OCI-LY1 (cell line): ENCODE data around the gene TCAIM.

Experiments
- H2AFZ ChIP-seq: fragments of 200-600 bp; sonication (generic), shearing (Covaris generic); 2 replicates; pipeline ENCODE4 v1.6.0; 2014; ENCODE audit warnings: antibody characterized with exemption, mild to moderate bottlenecking, low read length
- H3F3A ChIP-seq: fragments of 200-600 bp; sonication (generic), shearing (Covaris generic); 2 replicates; pipeline ENCODE4 v1.6.0; 2014; ENCODE audit warnings: mild to moderate bottlenecking, antibody characterized with exemption, low read length, moderate library complexity; ENCODE audit not compliant: insufficient read depth
- H3K27ac ChIP-seq: fragments of 200-600 bp; sonication (generic); 2 replicates; pipeline ENCODE4 v1.5.1; 2014; ENCODE audit warnings: low read length, mixed run types, mild to moderate bottlenecking, low read depth; ENCODE audit not compliant: poor library complexity, severe bottlenecking
- H3K27me3 ChIP-seq: fragments of 200-600 bp; sonication (generic); 2 replicates; pipeline ENCODE4 v1.6.0; 2014; ENCODE audit warnings: antibody characterized with exemption, mild to moderate bottlenecking, low read length, moderate library complexity; ENCODE audit not compliant: insufficient read depth
- H3K36me3 ChIP-seq: fragments of 200-600 bp; sonication (generic); 2 replicates; pipeline ENCODE4 v1.6.1; 2014; ENCODE audit warnings: mild to moderate bottlenecking, antibody characterized with exemption, low read length, moderate library complexity, mixed read lengths; ENCODE audit not compliant: insufficient read depth
- H3K4me1 ChIP-seq: fragments of 200-600 bp; sonication (generic); 2 replicates; pipeline ENCODE4 v1.5.1; 2014; ENCODE audit warnings: mild to moderate bottlenecking, low read length, moderate library complexity; ENCODE audit not compliant: insufficient read depth, severe bottlenecking
- H3K4me2 ChIP-seq: fragments of 200-600 bp; sonication (generic), shearing (Covaris generic); 2 replicates; pipeline ENCODE4 v1.6.1; 2014; ENCODE audit warnings: low read length
- H3K4me3 ChIP-seq: fragments of 200-600 bp; sonication (generic); 2 replicates; pipeline ENCODE4 v1.5.1; 2014; ENCODE audit warnings: low read length, low read depth, mild to moderate bottlenecking, mixed read lengths; ENCODE audit not compliant: poor library complexity, severe bottlenecking
- H3K79me2 ChIP-seq: fragments of 200-600 bp; shearing (Covaris generic); 2 replicates; pipeline ENCODE4 v1.6.1; 2016; ENCODE audit warnings: mixed run types, low read length, mixed read lengths; ENCODE audit not compliant: insufficient read depth
- H3K9ac ChIP-seq: fragments of 200-600 bp; sonication (generic), shearing (Covaris generic); 2 replicates; pipeline ENCODE4 v1.6.1; 2014; ENCODE audit warnings: mild to moderate bottlenecking, low read length, mixed read lengths
- H3K9me2 ChIP-seq: fragments of 200-600 bp; sonication (generic), shearing (Covaris generic); 2 replicates; pipeline ENCODE4 v1.6.1; 2014; ENCODE audit warnings: low read depth, mild to moderate bottlenecking, low read length, mixed read lengths
- H3K9me3 ChIP-seq: fragments of 200-600 bp; shearing (Covaris generic); 2 replicates; pipeline ENCODE4 v1.6.1; 2014; ENCODE audit warnings: low read length, mixed read lengths
- H4K20me1 ChIP-seq: fragments of 200-600 bp; sonication (generic), shearing (Covaris generic); 2 replicates; pipeline ENCODE4 v1.6.0; 2016; ENCODE audit warnings: mild to moderate bottlenecking, low read length; ENCODE audit not compliant: insufficient read depth
- CTCF ChIP-seq: fragments of 200-600 bp; sonication (generic), shearing (Covaris generic); IDR thresholded peaks from 2 replicates; pipeline ENCODE4 v1.5.1; 2017; ENCODE audit warnings: mild to moderate bottlenecking, antibody characterized with exemption, low read length, moderate library complexity, mixed read lengths
- EZH2 ChIP-seq: fragments of 200-600 bp; sonication (generic), shearing (Covaris generic); IDR thresholded peaks from 2 replicates; pipeline ENCODE4 v1.8.0; 2017; ENCODE audit warnings: borderline replicate concordance, mixed run types, mild to moderate bottlenecking, antibody characterized with exemption, low read length, moderate library complexity, mixed read lengths

TCAIM gene

GRCh38 chr3:44326515-44326914 is 12.1 kb upstream of the TCAIM start:
- H3K9me2 ChIP-seq: no peaks in the 10 kb centered on the region
- H3K27me3 ChIP-seq: no peaks in the 10 kb centered on the region
- TF ChIP-seq CTCF: no peak
- TF ChIP-seq EZH2: no peak
- H2AFZ ChIP-seq: no peak overlapping the region
- H3K4me1 ChIP-seq: no peaks in the 10 kb centered on the region
- no peak overlapping the region for H3K4me3 ChIP-seq
- H3K9me3 ChIP-seq: peaks cover 3% of the 10 kb centered on the region; the same call in 1 of the 2 replicates
- H4K20me1 ChIP-seq: no peaks in the 10 kb centered on the region
- H3K36me3 ChIP-seq: no peaks in the 10 kb centered on the region
- H3K79me2 ChIP-seq: no peaks in the 10 kb centered on the region
- no peak overlapping the region for H3K9ac ChIP-seq
- no peak overlapping the region for H3K4me2 ChIP-seq
- H3F3A ChIP-seq: no peaks in the 10 kb centered on the region
- no peak overlapping the region for H3K27ac ChIP-seq

GRCh38 chr3:44329946-44330345 is 8.6 kb upstream of the TCAIM start:
- H3K4me2 ChIP-seq: no peak overlapping the region
- no peak overlapping the region for H3K9ac ChIP-seq
- no peaks in the 10 kb centered on the region for H3K36me3 ChIP-seq

GRCh38 chr3:44330444-44330843 is 8.1 kb upstream of the TCAIM start:
- Histone ChIP-seq H3F3A (no peaks in the 10 kb centered on the region), H3K36me3 (no peaks in the 10 kb centered on the region), H3K9me2 (no peaks in the 10 kb centered on the region), H3K4me1 (no peaks in the 10 kb centered on the region), H4K20me1 (no peaks in the 10 kb centered on the region), H3K4me3 (no peak overlapping the region), H3K4me2 (no peak overlapping the region), H3K27ac (no peak overlapping the region), H3K9me3 (peaks cover 3% of the 10 kb centered on the region; the same call in 1 of the 2 replicates), H3K79me2 (no peaks in the 10 kb centered on the region), H3K9ac (no peak overlapping the region), H3K27me3 (no peaks in the 10 kb centered on the region), H2AFZ (no peak overlapping the region)
- TF ChIP-seq EZH2 (no peak), CTCF (no peak)

More at GRCh38 chr3:44329946-44330345, 8.6 kb upstream of the TCAIM start:
- Histone ChIP-seq H3K4me1 (no peaks in the 10 kb centered on the region), H3F3A (no peaks in the 10 kb centered on the region), H3K4me3 (no peak overlapping the region), H3K79me2 (no peaks in the 10 kb centered on the region), H3K9me3 (peaks cover 3% of the 10 kb centered on the region; the same call in 1 of the 2 replicates), H3K27me3 (no peaks in the 10 kb centered on the region), H4K20me1 (no peaks in the 10 kb centered on the region), H3K9me2 (no peaks in the 10 kb centered on the region), H3K27ac (no peak overlapping the region), H2AFZ (no peak overlapping the region)
- TF ChIP-seq EZH2: no peak
- TF ChIP-seq CTCF: no peak
